COLO829 (cell line): ENCODE data around the gene PORCN.
A peak's percentile ranks its signal among the peaks of the same experiment; 100 is the strongest.
"Not testable (repeated sequence)": the region's sequence is repeated elsewhere in the genome, so short reads cannot be mapped to it uniquely, and the experiment has no call there.

Experiments
- DNase-seq: peaks from one replicate; pipeline ENCODE4 v3.0.0; 2012; ENCODE audit warnings: low spot score

Gene PORCN

DNA sequence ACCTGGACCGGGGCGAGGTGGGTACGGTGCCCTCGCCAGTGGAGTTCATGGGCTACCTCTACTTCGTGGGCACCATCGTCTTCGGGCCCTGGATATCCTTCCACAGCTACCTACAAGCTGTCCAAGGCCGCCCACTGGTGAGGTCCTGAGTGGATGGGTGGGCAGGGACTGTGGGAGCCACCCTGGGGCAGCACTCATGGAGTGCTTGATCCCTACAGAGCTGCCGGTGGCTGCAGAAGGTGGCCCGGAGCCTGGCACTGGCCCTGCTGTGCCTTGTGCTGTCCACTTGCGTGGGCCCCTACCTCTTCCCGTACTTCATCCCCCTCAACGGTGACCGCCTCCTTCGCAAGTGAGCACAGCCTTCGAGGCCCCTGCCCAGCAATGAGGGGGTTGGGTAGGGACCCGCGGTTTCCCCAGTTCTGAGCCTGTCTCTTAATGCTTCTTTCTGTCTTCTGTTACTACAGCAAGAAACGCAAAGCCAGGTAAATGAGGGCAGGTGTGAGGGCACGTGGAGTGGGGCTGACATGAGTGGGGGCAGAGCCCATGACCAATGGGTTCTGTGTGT lies 3.7 kb downstream of the PORCN start:
- DNase-seq, result no peak

DNA sequence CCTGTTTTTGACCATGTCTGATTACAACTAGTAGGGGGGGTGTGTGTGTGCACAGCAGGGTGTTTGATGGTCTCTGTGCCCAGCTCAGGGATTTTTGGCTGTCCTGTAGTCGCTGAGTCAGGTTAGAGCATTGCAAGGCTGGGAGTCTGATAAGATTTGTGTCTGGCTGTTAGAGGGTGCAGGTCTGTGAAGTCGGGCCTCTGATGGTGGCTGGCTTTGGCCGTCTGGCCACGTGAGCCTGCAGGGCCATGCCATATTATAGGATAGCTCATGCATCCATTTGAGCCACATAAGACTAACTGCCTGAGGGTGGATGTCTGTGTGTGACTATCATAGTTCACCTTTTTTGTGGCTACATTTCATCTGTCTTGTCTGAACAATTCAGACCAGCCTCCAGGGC lies 4.9 kb downstream of the PORCN start:
- no peak for DNase-seq

DNA sequence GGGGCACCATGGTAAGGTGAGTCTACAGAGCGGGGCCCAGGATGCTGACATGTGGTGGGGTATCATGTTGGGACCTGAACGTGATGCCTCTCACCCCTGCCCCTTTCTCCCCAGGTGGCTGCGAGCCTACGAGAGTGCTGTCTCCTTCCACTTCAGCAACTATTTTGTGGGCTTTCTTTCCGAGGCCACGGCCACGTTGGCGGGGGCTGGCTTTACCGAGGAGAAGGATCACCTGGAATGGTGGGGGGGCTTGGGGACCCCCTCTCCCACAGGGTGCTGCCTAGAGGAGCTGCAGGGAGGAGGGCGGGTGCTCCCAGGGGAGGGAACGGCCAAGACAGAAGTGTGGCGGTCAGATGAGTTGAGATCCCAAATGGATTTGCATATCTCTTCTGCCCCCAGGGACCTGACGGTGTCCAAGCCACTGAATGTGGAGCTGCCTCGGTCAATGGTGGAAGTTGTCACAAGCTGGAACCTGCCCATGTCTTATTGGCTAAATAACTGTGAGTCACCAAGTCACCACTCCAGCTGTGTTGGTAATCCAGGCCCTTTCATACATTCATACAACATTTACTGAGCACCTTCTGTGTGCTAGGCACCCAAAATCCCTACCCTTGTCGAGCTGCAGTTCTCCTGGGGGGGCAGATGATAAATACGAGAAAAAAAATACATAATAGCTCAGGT lies 5.5 kb downstream of the PORCN start:
- no peak for DNase-seq

DNA sequence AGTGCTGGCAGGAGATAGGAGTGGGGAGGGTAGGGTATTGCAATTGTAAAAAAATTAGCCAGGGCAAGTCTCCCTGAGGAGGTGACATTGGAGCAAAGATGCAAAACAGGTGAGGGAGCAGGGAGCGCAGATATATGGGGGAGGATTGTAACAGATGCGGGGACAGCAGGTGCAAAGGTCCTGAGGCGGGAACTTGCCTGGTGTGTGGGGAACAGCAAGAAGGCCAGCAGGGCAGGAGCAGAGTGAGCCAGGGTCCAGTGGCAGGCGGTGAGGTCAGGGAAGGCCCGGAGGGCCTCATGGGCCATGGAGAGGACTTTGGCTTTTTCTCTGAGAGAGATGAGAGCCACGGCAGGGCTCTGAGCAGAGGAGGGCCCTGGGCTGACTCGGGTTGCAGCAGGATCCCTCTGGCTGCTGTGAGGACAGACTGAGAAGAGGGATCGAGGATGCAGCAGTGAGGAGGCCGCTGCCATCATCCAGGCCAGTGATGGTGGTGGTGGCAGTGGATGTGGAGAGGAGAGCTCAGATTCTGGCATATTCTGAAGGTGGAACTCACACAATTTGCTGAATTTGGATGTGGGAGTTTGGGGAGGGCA lies 6.2 kb downstream of the PORCN start:
- DNase-seq, result no peak

DNA sequence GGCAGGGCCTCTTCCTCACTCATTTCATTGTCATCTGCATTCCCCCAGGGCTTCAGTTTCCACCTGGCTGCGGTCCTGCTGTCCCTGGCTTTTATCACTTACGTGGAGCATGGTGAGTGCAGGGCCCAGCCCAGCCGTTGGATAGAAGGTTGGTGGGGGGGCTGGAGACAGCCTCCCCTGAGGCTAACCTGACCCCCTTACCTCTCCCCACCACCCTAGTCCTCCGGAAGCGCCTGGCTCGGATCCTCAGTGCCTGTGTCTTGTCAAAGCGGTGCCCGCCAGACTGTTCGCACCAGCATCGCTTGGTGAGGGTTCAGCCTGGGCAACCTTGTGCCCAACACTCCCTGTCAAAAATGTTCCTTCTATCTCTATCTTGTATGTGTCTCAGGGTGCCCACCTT lies 7.0 kb downstream of the PORCN start:
- DNase-seq, result no peak

DNA sequence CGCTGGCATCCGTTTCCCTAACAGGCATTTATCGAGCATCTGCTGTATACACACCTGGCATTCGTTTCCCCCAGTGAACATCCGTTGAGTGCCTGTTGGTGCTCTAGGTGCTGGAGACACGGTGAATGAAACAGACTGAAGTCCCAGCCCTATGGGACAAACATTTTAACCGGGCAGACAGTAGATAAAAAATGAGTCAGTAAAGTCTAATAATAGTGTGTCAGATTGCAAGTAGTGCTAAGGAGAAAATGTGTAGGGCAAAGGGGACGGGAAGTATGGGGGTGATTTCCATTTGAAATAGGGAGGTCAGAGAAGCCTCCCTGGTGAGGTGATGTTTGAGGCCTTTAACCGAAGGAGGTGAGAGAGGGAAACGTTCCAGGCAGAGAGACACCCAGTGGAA lies 7.5 kb downstream of the PORCN start:
- no peak for DNase-seq

DNA sequence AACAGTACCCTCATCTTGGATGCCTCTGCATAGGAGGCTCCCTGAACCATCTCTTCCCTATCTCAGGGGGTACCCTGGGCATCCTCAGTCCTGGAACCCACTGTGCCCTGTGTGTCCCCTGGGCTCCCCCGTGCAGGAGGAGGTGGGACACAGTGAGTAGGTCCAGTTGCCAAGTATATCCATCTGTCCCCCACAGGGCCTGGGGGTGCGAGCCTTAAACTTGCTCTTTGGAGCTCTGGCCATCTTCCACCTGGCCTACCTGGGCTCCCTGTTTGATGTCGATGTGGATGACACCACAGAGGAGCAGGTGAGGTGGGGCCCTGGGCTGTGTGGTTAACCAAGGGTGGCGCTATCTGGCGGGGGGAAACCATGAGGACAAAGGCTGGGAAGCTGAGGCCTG lies 8.2 kb downstream of the PORCN start:
- DNase-seq, result no peak

DNA sequence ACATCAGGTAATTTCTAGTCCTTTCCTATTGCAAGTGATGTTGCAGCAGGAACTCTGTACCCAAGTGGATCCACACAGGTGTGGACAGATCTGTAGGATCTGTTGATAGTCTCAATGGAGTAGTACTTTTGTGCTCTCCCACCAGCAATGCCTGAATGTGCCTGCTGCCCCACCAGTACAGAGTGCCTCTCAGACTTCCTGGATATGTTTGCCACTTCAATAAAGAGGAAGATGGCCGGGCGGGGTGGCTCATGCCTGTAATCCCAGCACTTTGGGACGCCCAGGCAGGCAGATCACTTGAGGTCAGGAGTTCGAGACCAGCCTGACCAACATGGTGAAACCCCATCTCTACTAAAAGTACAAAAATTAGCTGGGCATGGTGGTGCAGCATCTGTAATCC lies 10.7 kb downstream of the PORCN start:
- not testable (repeated sequence) for DNase-seq

DNA sequence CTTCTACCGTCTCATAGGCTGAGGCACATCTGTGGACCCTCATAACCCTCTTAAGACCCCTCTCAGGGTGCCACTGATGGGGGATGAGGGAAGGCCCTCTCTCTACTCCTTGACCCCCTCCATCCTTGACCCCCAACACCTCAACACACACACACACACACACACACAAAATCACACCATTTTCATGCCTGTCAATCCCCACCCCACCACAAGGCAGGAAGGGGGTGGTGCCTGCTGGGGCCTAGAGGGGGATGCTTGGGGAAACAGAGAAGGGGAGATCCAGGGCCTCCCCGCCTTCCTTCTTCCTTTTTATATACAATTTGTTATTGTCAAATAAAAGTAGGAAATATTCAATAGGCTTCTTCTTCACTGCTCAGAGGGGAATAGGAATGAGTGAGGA lies 11.7 kb downstream of the PORCN start:
- DNase-seq, result no peak

DNA sequence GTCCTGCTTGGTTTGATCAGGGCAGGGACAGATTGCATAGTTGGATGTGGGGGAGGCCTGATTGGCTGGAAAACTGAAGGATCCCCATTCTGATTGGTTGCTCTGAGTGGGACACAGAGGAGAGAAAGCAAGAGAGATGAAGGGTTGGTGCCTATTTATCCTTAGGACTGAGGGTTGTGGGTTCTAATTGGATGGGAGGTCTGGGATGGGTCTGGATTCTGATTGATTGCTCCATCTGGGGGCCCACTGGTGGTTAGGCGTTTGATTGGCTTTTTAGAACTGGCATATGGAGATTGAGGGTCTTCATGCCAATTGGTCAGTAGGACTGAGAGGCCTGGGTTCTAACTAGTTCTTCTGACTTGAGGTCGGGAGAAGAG lies 12.2 kb downstream of the PORCN start:
- DNase-seq, result no peak

DNA sequence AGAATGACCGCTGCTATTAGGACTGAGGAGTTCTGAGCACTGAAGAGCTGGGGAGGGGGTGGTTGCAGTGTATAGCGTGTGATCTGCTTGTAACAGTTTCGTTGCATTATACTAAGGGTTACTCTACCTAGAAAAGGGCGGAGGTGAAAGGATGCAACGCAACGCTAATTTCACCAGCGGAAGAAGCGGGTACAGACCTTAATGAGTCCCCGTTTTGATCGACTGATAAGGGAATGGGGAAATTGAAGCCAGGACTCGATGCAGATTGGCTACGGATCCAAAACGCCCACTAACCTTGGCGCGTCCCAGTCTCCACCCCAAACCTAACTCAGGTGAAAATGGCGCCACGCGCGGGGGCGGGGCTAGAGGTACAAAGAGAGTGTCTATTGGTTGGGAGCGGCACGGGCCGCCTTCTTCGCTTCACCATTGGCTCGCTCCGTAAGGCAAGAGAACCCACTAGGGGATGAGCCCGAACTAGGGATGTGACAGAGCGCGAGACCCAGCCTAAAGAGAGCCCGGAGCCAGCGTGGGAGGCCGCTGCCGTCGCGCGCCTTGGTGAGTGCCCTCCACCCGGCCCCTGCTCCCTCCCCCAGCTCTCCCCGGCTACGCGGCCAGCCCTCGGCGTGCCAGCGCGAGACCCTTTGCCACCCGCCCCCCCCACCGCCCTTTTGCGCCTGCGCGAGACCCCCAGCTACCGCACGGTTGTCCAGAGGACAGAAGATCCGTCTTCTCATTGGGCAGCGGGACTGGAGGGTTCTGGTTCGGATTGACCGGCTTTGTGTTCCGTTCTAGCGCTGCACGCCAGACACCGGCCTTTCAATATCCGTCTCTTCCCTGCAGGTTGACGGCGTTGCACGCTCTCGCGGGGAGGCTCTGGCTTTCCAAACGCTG lies 12.8 kb downstream of the PORCN start, which contains the start of gene EBP:
EBP (plus strand) TSS at position 456 of the 891 bp plus-strand sequence. CDS start 1,964 bp downstream, outside the sequence.
- DNase-seq, result peak; percentile 91

DNA sequence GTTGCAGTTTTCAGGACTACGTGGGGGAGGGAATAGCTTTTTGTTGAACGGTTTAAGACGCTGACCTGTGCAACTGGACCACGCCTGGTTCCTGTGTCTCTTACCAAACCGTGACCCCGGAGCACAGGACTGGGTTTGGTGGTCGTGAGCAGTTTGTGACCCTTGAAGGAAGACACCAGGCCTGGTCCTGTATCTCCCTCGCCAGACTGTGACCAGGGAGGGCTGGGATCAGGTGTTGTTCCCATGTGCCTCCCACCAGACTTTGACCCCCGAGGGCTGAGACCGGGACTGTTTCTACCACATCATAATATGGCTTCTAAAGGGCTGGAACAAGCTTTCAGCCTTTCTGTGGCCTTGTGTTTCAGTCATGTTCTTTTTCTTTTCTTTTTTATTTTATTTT lies 13.5 kb downstream of the PORCN start:
- no peak for DNase-seq

DNA sequence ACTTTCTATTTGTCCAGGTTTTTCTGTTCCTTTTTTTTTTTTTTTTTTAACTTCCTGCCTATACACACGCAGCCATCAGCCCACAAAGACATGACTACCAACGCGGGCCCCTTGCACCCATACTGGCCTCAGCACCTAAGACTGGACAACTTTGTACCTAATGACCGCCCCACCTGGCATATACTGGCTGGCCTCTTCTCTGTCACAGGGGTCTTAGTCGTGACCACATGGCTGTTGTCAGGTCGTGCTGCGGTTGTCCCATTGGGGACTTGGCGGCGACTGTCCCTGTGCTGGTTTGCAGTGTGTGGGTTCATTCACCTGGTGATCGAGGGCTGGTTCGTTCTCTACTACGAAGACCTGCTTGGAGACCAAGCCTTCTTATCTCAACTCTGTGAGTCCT lies 14.9 kb downstream of the PORCN start:
- no peak for DNase-seq

DNA sequence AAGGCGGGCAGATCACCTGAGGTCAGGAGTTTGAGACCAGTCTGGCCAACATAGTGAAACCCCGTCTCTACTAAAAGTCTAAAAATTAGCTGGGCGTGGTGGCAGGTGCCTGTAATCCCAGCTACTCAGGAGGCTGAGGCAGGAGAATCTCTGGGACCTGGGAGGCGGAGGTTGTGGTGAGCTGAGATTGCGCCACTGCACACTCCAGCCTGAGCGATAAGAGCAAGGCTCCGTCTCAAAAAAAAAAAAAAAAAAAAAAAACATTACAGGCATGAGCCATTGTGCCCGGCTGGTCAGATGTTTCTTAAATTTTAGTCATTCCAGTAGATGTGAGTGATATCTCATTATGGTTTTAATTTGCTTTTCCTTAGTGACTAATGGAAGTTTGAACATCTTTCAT lies 17.1 kb downstream of the PORCN start:
- not testable (repeated sequence) for DNase-seq

DNA sequence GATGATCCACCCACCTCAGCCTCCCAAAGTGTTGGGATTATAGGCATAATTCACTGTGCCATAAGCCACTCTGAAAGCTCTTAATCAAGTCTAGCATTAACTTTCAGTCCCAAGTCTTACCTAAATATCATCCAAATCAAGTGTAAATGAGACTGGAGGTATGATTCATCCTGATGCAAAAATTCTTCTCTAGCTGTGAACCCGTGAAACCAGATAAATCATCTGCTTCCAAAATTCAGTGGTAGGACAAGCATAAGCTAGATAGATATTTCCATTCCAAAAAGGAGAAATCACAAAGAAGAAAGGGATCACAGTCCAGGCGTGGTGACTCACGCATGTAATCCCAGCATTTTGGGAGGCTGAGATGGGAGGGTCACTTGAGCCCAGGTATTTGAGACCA lies 21.9 kb downstream of the PORCN start:
- no peak for DNase-seq

DNA sequence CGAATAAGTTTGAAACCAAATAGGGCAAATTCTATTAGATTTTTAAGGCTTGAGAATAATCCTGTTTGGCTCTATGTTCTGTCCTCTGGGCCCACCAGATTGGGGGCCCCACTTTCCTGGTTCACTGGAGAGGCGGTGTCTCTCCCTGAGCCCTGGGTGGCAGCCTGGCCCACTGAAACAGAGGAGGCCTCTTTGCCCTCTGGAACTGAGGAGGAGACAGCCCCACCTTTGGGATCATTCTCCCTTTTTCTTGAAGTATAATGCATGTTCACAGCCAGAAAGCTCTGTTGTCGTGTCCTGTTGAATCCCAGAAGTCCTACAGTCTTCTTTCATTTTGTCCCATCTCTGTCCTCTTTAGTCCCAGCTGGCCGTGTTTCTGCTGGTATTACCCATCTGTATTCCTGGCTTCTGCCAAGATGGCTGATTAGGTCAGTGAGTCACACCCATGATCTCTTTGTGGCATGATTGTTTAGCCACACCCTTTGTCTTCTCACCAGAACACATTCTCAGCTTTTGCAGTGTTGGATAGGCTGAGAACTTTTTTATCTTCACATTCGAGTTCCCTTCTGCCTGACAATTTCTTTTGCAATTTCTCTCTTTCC lies 22.7 kb downstream of the PORCN start:
- peak; percentile 19 for DNase-seq

DNA sequence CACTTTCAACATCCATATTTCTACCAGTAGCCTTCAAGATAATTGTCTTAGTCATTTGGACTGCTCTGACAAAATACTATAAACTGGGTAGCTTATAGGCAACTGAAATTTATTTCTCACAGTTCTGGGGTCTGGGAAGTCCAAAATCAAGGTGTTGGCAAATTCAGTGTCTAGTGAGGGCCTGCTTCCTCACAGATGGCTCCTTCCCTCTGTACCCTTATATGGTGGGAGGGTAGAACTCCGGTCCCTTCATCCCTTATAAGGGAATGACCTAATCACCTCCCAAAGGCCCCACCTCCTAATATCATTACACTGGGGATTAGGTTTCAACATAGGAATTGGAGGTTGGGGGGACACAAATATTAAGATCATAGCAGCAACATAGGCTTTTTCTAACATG lies 23.4 kb downstream of the PORCN start:
- no peak for DNase-seq

DNA sequence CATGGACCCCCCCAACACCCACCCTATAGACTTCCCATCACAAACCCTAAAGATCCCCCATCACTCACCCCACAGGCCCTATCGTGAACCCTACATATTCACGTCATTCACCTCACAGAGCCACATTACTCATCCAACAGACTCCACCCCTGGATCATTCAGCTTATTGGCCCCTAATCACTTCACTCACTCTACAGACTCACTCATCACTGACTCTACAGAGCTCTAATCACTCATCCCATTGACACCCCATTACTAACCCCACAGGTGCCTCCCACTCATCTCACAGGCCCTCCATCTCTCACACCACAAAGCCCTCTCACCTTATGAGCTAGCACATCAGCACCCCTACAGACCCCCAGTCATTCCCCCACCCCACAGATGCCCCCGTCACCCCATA lies 24.4 kb downstream of the PORCN start:
- no peak for DNase-seq

DNA sequence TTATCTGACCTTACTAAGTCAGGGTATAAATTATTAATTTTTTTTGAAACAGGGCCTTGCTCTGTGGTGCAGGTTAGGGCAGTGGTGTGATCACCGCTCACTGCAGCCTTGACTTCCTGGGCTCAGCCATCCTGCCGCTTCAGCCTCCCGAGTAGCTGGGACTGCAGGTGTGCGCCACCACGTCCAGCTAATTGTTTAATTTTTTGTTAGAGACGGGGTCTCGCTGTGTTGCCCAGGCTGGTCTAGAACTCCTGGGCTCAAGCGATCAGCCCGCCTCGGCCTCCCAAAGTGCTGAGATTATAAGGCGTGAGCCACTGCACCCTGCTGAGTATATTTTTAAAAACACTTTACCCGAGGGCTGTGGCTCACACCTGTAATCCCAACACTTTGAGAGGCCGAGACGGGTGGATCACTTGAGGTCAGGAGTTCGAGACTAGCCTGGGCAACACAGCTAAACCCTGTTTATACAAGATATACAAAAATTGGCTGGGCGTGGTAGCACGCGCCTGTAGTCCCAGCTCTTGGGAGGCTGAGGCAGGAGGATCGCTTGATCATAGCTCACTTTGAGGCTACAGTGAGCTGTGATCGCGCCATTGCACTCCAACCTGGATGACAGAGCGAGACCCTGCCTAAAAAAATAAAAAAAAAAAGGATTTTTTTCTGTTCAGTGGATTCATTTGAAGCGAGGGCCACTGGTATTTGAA lies 30.0 kb downstream of the PORCN start:
- no peak for DNase-seq

DNA sequence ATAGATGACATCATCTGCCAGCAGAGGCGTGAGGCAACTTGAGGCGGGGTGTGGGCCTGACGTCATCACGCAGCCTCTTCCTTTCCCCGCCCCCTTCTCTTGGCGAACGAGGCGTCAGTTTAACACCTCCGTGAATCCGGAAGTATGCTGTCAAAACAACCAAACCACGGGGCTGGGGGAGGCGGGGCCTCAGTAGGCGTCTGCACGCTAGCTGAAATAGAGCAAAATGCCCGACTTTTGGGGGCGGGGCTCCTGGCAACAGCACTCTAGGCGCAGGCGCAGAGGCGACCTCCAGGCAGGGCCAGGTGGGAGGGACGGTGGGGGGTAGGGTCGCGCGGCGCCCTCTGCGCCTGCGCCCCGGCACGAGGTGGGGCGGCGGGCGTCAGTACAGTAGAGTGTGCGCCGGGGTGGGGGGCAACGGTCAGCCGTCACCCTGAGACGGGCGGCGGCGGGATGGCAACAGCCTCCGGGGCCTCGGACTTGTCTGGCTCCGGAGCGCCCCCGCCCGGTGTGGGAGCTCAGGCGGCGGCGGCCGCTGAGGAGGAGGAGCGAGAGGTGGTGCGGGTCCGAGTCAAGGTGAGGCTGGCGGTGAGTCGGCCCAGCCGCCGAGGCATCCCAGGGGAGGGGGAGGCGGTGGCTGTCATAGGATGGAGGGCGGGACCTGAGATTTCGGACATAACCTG lies 30.7 kb downstream of the PORCN start, which contains the start of gene TBC1D25:
TBC1D25 (plus strand) TSS at position 370 of the 683 bp plus-strand sequence; CDS start at position 454, 84 bp downstream.
- peak; percentile 97 for DNase-seq

DNA sequence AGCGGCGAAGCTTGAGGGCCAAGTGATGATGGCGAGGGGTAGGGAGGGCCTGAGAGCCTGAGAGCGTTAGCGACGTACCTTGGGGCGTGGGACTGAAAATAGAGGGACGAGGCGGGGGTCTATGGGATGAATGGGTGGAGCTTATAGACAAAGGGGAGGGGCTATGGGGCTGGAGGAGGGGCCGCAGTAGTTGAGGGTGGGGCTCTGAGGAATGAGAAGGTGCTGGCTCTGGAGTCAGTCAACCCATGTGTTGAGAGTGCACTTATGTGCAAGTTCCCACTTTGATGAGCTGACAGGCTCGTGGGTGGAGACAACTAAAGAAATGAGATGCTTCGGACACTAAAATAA lies 31.2 kb downstream of the PORCN start:
- peak; percentile 50 for DNase-seq
